Measurements from ENCODE around the gene TSGA10IP. TPM values are rescaled to one million over a fixed set of nuclear protein-coding genes. Genes with fewer than 3 reads are reported as not detected.
"Not testable (repeated sequence)": the region's sequence is repeated elsewhere in the genome, so short reads cannot be mapped to it uniquely, and the experiment has no call there.

TSGA10IP gene
- total RNA-seq, 1 donor from 2014 or later: not detected

- Histone ChIP-seq H3K4me2 (ENCODE audit: low read length) (no peak overlapping the region), H3K4me3 (ENCODE audit: insufficient read depth, low read depth, low read length) (no peak overlapping the region), H3K27ac (ENCODE audit: low read depth, low read length) (no peak overlapping the region), H3K9ac (ENCODE audit: low read length) (no peak overlapping the region), H3K27me3 (ENCODE audit: insufficient read depth, low read length) (no peaks in the 10 kb centered on the region), H3K36me3 (ENCODE audit: insufficient read depth, low read length) (no peaks in the 10 kb centered on the region), H2AFZ (ENCODE audit: low read depth, low read length) (no peak overlapping the region), H4K20me1 (ENCODE audit: insufficient read depth, low read length) (no peaks in the 10 kb centered on the region), H3K9me3 (ENCODE audit: insufficient read depth, low read depth, low read length) (no peaks in the 10 kb centered on the region), H3K79me2 (ENCODE audit: insufficient read depth, low read length) (no peaks in the 10 kb centered on the region), H3K4me1 (ENCODE audit: insufficient read depth, low read length) (peaks cover 5% of the 10 kb centered on the region)
- Mint-ChIP-seq H3K4me1 (ENCODE audit: low read depth, unreplicated experiment) (peaks cover 2% of the 10 kb centered on the region), H3K4me3 (ENCODE audit: unreplicated experiment) (no peak overlapping the region), H3K9me3 (ENCODE audit: unreplicated experiment) (no peaks in the 10 kb centered on the region), H3K27me3 (ENCODE audit: low read depth, unreplicated experiment) (peaks cover 8% of the 10 kb centered on the region), H3K36me3 (ENCODE audit: low read depth, unreplicated experiment) (no peaks in the 10 kb centered on the region), H3K27ac (ENCODE audit: unreplicated experiment) (no peak overlapping the region)
- DNase-seq (ENCODE audit: low read depth) (no peak), FAIRE-seq (no peak)
- TF ChIP-seq EZH2 (IDR thresholded peaks at IDR 0.05; ENCODE audit: insufficient read depth, low read length) (no peak), CTCF (IDR thresholded peaks at IDR 0.05; ENCODE audit: insufficient read depth, low read depth, low read length) (no peak)
These were observed 1.4 kb downstream of the TSGA10IP start for GRCh38 chr11:65946655-65947054.

GRCh38 chr11:65947133-65947532 is 1.9 kb downstream of the TSGA10IP start:
- H3K36me3 ChIP-seq (ENCODE audit: insufficient read depth, low read length): no peaks in the 10 kb centered on the region
- no peak overlapping the region for H3K9ac ChIP-seq (ENCODE audit: low read length)
- Mint-ChIP-seq H3K4me3 (ENCODE audit: unreplicated experiment) (no peak overlapping the region), H3K4me1 (ENCODE audit: low read depth, unreplicated experiment) (peaks cover 2% of the 10 kb centered on the region), H3K36me3 (ENCODE audit: low read depth, unreplicated experiment) (no peaks in the 10 kb centered on the region), H3K27me3 (ENCODE audit: low read depth, unreplicated experiment) (peaks cover 8% of the 10 kb centered on the region), H3K9me3 (ENCODE audit: unreplicated experiment) (no peaks in the 10 kb centered on the region), H3K27ac (ENCODE audit: unreplicated experiment) (no peak overlapping the region)
- no peak for TF ChIP-seq CTCF (IDR thresholded peaks at IDR 0.05; ENCODE audit: insufficient read depth, low read depth, low read length)
- no peak for TF ChIP-seq EZH2 (IDR thresholded peaks at IDR 0.05; ENCODE audit: insufficient read depth, low read length)
- FAIRE-seq (no peak), DNase-seq (ENCODE audit: low read depth) (no peak)
- H3K4me2 ChIP-seq (ENCODE audit: low read length): no peak overlapping the region
- no peak overlapping the region for H3K27ac ChIP-seq (ENCODE audit: low read depth, low read length)
- no peak overlapping the region for H2AFZ ChIP-seq (ENCODE audit: low read depth, low read length)
- no peak overlapping the region for H3K4me3 ChIP-seq (ENCODE audit: insufficient read depth, low read depth, low read length)
- no peaks in the 10 kb centered on the region for H3K79me2 ChIP-seq (ENCODE audit: insufficient read depth, low read length)
- H3K27me3 ChIP-seq (ENCODE audit: insufficient read depth, low read length): no peaks in the 10 kb centered on the region
- no peaks in the 10 kb centered on the region for H3K9me3 ChIP-seq (ENCODE audit: insufficient read depth, low read depth, low read length)
- peaks cover under 1% of the 10 kb centered on the region for H3K4me1 ChIP-seq (ENCODE audit: insufficient read depth, low read length)
- no peaks in the 10 kb centered on the region for H4K20me1 ChIP-seq (ENCODE audit: insufficient read depth, low read length)

- Histone ChIP-seq H3K4me2 (ENCODE audit: low read length) (no peak overlapping the region), H3K9me3 (ENCODE audit: insufficient read depth, low read depth, low read length) (no peaks in the 10 kb centered on the region), H3K36me3 (ENCODE audit: insufficient read depth, low read length) (no peaks in the 10 kb centered on the region), H2AFZ (ENCODE audit: low read depth, low read length) (no peak overlapping the region), H3K9ac (ENCODE audit: low read length) (no peak overlapping the region), H3K4me3 (ENCODE audit: insufficient read depth, low read depth, low read length) (no peak overlapping the region), H4K20me1 (ENCODE audit: insufficient read depth, low read length) (no peaks in the 10 kb centered on the region), H3K27me3 (ENCODE audit: insufficient read depth, low read length) (no peaks in the 10 kb centered on the region), H3K4me1 (ENCODE audit: insufficient read depth, low read length) (no peaks in the 10 kb centered on the region), H3K79me2 (ENCODE audit: insufficient read depth, low read length) (no peaks in the 10 kb centered on the region), H3K27ac (ENCODE audit: low read depth, low read length) (no peak overlapping the region)
- Mint-ChIP-seq H3K27me3 (ENCODE audit: low read depth, unreplicated experiment) (peaks cover 8% of the 10 kb centered on the region), H3K4me1 (ENCODE audit: low read depth, unreplicated experiment) (no peaks in the 10 kb centered on the region), H3K9me3 (ENCODE audit: unreplicated experiment) (no peaks in the 10 kb centered on the region), H3K4me3 (ENCODE audit: unreplicated experiment) (no peak overlapping the region), H3K27ac (ENCODE audit: unreplicated experiment) (no peak overlapping the region), H3K36me3 (ENCODE audit: low read depth, unreplicated experiment) (no peaks in the 10 kb centered on the region)
- no peak for FAIRE-seq
- TF ChIP-seq CTCF (IDR thresholded peaks at IDR 0.05; ENCODE audit: insufficient read depth, low read depth, low read length): no peak
- no peak for TF ChIP-seq EZH2 (IDR thresholded peaks at IDR 0.05; ENCODE audit: insufficient read depth, low read length)
- DNase-seq (ENCODE audit: low read depth): no peak
These were observed 2.4 kb downstream of the TSGA10IP start for GRCh38 chr11:65947603-65948125.

GRCh38 chr11:65950711-65951110 is 5.4 kb downstream of the TSGA10IP start:
- H3K27ac ChIP-seq (ENCODE audit: low read depth, low read length); H4K20me1 ChIP-seq (ENCODE audit: insufficient read depth, low read length); H3K79me2 ChIP-seq (ENCODE audit: insufficient read depth, low read length); H2AFZ ChIP-seq (ENCODE audit: low read depth, low read length); FAIRE-seq; H3K9ac ChIP-seq (ENCODE audit: low read length); H3K27ac Mint-ChIP-seq (ENCODE audit: unreplicated experiment); H3K4me3 ChIP-seq (ENCODE audit: insufficient read depth, low read depth, low read length); DNase-seq (ENCODE audit: low read depth); H3K4me3 Mint-ChIP-seq (ENCODE audit: unreplicated experiment); H3K4me1 ChIP-seq (ENCODE audit: insufficient read depth, low read length); H3K9me3 ChIP-seq (ENCODE audit: insufficient read depth, low read depth, low read length); H3K27me3 Mint-ChIP-seq (ENCODE audit: low read depth, unreplicated experiment); H3K4me2 ChIP-seq (ENCODE audit: low read length); H3K4me1 Mint-ChIP-seq (ENCODE audit: low read depth, unreplicated experiment); H3K36me3 Mint-ChIP-seq (ENCODE audit: low read depth, unreplicated experiment); H3K27me3 ChIP-seq (ENCODE audit: insufficient read depth, low read length); H3K9me3 Mint-ChIP-seq (ENCODE audit: unreplicated experiment); H3K36me3 ChIP-seq (ENCODE audit: insufficient read depth, low read length): not testable (repeated sequence)

Measured in astrocyte (in vitro differentiated cells and primary cell).